Measurements from ENCODE around the gene CFAP47. TPM values are rescaled to one million over a fixed set of nuclear protein-coding genes. Genes with fewer than 3 reads are reported as not detected.

CFAP47 gene
- total and polyA plus RNA-seq, 2 of the 4 experiments (the other 2 are of a cell fraction): not detected

GRCh38 chrX:36218801-36219200 is 299.3 kb downstream of the CFAP47 start:
- DNase-seq: no peak
- H3K14ac ChIP-seq (replicated peaks; ENCODE audit: low read depth, low read length): no peak overlapping the region
- H3K18ac ChIP-seq (ENCODE audit: low read depth, low read length): no peak overlapping the region
- no peaks in the 10 kb centered on the region for H3K9me1 ChIP-seq (ENCODE audit: insufficient read depth, low read length)
- ATAC-seq (ENCODE audit: low read depth): no peak
- H3K4me1 ChIP-seq (ENCODE audit: control insufficient read depth, insufficient read depth, low read length): no peaks in the 10 kb centered on the region
- H2BK5ac ChIP-seq (ENCODE audit: low read depth, low read length, poor library complexity, severe bottlenecking): no peak overlapping the region
- H3K4ac ChIP-seq (ENCODE audit: low read depth, low read length): no peak overlapping the region
- no peaks in the 10 kb centered on the region for H3K9me3 ChIP-seq (ENCODE audit: control insufficient read depth, insufficient read depth, low read length)
- no peaks in the 10 kb centered on the region for H3K79me1 ChIP-seq (ENCODE audit: low read depth in 1 of 2, low read length in 2 of 2)
- no peak overlapping the region for H2BK120ac ChIP-seq (ENCODE audit: low read depth, low read length)
- H2AK9ac ChIP-seq (replicated peaks; ENCODE audit: low read depth, low read length, poor library complexity): no peak overlapping the region
- BruUV-seq (replicated peaks): no TSS peak
- no peak overlapping the region for H4K5ac ChIP-seq (ENCODE audit: low read depth, low read length)
- no peak for TF ChIP-seq NFE2L2 (IDR thresholded peaks at IDR 0.05; ENCODE audit: low read depth, low read length)
- no peak for TF ChIP-seq POLR2A (IDR thresholded peaks at IDR 0.05; ENCODE audit: low read depth, low read length)
- TF ChIP-seq CEBPB (IDR thresholded peaks at IDR 0.05; ENCODE audit: low read depth, low read length): no peak
- TF ChIP-seq MXI1 (IDR thresholded peaks at IDR 0.05; ENCODE audit: borderline replicate concordance, low read depth, low read length): no peak
- no peak for TF ChIP-seq FOS (IDR thresholded peaks at IDR 0.05; ENCODE audit: low read depth, low read length)
- no peak for TF ChIP-seq RFX5 (IDR thresholded peaks at IDR 0.05; ENCODE audit: low read depth, low read length)
- TF ChIP-seq MAZ (IDR thresholded peaks at IDR 0.05; ENCODE audit: borderline replicate concordance, low read depth, low read length): no peak
- TF ChIP-seq USF2 (IDR thresholded peaks at IDR 0.05; ENCODE audit: low read depth, low read length): no peak
- no peak for TF ChIP-seq RCOR1 (IDR thresholded peaks at IDR 0.05; ENCODE audit: insufficient replicate concordance, low read length)
- TF ChIP-seq BHLHE40 (IDR thresholded peaks at IDR 0.05; ENCODE audit: low read depth, low read length): no peak
- TF ChIP-seq CHD1 (IDR thresholded peaks at IDR 0.05; ENCODE audit: low read depth, low read length): no peak
- no peak for TF ChIP-seq SMC3 (IDR thresholded peaks at IDR 0.05; ENCODE audit: low read depth, low read length)
- no peak for TF ChIP-seq RAD21 (IDR thresholded peaks at IDR 0.05; ENCODE audit: low read length)
- TF ChIP-seq, protein P1, sequence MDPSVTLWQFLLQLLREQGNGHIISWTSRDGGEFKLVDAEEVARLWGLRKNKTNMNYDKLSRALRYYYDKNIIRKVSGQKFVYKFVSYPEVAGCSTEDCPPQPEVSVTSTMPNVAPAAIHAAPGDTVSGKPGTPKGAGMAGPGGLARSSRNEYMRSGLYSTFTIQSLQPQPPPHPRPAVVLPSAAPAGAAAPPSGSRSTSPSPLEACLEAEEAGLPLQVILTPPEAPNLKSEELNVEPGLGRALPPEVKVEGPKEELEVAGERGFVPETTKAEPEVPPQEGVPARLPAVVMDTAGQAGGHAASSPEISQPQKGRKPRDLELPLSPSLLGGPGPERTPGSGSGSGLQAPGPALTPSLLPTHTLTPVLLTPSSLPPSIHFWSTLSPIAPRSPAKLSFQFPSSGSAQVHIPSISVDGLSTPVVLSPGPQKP (IDR thresholded peaks at IDR 0.05; ENCODE audit: borderline replicate concordance, low read depth, low read length): no peak
- no peak for TF ChIP-seq CTCF (conservative IDR thresholded peaks at IDR 0.05; ENCODE audit: low read depth, low read length)
- TF ChIP-seq MAFK (IDR thresholded peaks at IDR 0.05; ENCODE audit: low read depth, low read length): no peak
- H4K8ac ChIP-seq (ENCODE audit: low read depth in 2 of 2, low read length in 2 of 2): no peak overlapping the region
- no peaks in the 10 kb centered on the region for H4K20me1 ChIP-seq (ENCODE audit: insufficient read depth, low read length)
- H3K27ac ChIP-seq (ENCODE audit: insufficient read depth, low read length): no peak overlapping the region
- in situ Hi-C loops (cut with MboI; ENCODE audit: low sequenced_read_pairs) (no loop called here), intact Hi-C loops (cut with micrococcal nuclease) (no loop called here), dilution Hi-C loops (cut with HindIII; ENCODE audit: low sequenced_read_pairs, unreplicated experiment) (no loop called here)
- H2AFZ ChIP-seq (replicated peaks; ENCODE audit: low read length, poor library complexity): no peak overlapping the region
- no peak overlapping the region for H2BK15ac ChIP-seq (ENCODE audit: low read depth, low read length)
- no peaks in the 10 kb centered on the region for H3K27me3 ChIP-seq (ENCODE audit: control insufficient read depth, insufficient read depth, low read length)
- no peak overlapping the region for H2BK20ac ChIP-seq (ENCODE audit: low read depth, low read length)
- no CpG with 5 or more reads among the region's 1 CpG for WGBS, 2 experiments (ENCODE audit: extremely low coverage in 2 of 2, insufficient read length in 1 of 2)
- no peak overlapping the region for H2AK5ac ChIP-seq (ENCODE audit: low read depth, low read length)
- CTCF ChIA-PET: no interaction called here
- H3K9ac ChIP-seq (ENCODE audit: low read depth, low read length): no peak overlapping the region
- POLR2A ChIA-PET (ENCODE audit: unreplicated experiment): no interaction called here
- H3K4me2 ChIP-seq (ENCODE audit: low read depth, low read length): no peak overlapping the region
- H3K56ac ChIP-seq (ENCODE audit: extremely low read depth, insufficient read depth, low read length): no peak overlapping the region
- no peaks in the 10 kb centered on the region for H3K36me3 ChIP-seq (ENCODE audit: control insufficient read depth, insufficient read depth, low read length)
- no peak overlapping the region for H4K91ac ChIP-seq (ENCODE audit: insufficient read depth, low read depth, low read length)
- H3K23ac ChIP-seq (ENCODE audit: low read depth, low read length): no peak overlapping the region
- no peak overlapping the region for H3K4me3 ChIP-seq (ENCODE audit: insufficient read depth, low read depth, low read length)

All from IMR-90 (cell line).